HG03175 (cell line): ENCODE results near the gene MYO9B.

Source experiments
- ATAC-seq: cut with Tn5 transposase; IDR thresholded peaks from one replicate; pipeline ENCODE4 v1.9.1; 2021; ENCODE audit warnings: mild to moderate bottlenecking, moderate library complexity; ENCODE audit not compliant: unreplicated experiment

The MYO9B gene

DNA sequence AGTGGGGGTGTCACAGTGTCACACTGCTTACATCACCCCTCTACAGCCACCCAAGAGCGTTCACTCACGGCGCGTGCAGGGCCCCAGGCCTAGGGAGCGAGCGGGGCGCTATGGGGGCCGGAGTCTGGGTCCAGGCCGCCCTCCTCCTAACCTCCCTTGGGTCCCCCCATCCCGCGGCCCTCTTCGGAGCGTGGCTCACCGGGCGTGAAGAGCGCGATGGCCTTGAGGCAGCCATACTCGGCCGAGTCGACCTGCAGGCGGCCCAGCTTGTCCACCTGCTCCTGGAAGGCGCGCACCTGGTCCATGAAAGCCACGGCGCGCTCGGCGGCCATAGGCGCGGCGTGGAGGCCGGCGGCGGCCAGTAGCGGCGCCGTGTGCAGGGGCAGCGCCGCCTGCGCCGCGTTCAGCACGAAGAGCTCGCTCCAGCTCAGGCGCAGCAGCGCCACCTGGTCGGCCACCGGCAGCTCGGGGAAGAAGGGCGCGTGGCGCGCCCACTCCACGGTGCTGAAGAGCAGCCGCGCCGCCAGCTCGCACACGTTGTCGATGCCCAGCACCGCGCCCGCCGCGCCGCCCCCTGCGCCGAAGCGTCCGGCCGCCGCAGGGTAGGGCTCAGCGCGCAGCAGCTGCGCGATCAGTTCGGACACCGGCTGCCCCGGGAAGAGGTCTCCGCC is 159.9 kb downstream of the MYO9B start:
- peak; percentile 60 for ATAC-seq

GRCh38 chr19:17235971-17236777 is 160.6 kb downstream of the MYO9B start:
- ATAC-seq = peak; percentile 29

- no peak for ATAC-seq
Observed at GRCh38 chr19:17236811-17237543, 161.4 kb downstream of the MYO9B start.

DNA sequence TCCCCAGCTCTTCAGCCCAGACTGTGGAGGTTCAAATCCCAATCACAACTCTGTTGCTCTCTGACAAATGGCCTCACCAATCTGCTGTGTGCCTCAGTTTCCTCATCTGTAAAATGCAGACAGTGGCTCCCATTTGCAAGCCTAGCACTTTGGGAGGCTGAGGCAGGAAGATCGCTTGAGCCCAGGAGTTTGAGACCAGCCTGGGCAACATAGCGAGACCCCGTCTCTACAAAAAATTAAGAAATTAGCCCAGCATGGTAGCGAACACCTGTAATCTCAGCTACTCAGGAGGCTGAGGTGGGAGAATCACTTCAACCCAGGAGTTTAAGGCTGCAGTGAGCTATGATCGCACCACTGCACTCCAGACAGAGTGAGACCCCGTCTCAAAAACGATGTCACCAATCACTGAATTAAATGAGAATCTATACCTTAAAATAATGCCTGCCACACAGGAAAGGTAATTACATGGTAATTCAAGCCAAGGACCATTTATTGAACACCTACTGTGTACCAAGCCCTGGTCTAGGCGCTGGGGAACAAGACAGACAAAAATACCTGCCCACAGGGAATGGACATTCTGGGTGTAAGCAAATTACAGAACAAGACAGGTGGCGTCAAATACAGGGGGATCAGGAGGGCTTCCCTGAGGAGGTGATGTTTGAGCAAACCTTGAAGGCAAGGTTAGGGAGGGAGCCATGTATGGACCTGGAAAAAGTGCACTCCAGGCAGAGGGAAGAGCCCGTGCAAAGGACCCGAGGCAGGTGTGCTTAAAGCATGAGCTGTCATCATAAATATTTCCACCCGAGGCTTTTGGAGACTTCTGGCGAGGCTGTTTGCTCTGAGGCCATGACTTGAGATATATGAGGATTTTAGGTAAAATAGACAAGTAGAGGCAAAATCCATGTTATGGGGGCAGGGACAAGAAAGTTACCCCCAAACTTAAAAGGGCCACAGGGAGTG is 162.4 kb downstream of the MYO9B start:
- no peak for ATAC-seq

GRCh38 chr19:17240062-17240752 is 164.6 kb downstream of the MYO9B start:
- no peak for ATAC-seq

- ATAC-seq = no peak
Observed at GRCh38 chr19:17240826-17241399, 165.3 kb downstream of the MYO9B start.

DNA sequence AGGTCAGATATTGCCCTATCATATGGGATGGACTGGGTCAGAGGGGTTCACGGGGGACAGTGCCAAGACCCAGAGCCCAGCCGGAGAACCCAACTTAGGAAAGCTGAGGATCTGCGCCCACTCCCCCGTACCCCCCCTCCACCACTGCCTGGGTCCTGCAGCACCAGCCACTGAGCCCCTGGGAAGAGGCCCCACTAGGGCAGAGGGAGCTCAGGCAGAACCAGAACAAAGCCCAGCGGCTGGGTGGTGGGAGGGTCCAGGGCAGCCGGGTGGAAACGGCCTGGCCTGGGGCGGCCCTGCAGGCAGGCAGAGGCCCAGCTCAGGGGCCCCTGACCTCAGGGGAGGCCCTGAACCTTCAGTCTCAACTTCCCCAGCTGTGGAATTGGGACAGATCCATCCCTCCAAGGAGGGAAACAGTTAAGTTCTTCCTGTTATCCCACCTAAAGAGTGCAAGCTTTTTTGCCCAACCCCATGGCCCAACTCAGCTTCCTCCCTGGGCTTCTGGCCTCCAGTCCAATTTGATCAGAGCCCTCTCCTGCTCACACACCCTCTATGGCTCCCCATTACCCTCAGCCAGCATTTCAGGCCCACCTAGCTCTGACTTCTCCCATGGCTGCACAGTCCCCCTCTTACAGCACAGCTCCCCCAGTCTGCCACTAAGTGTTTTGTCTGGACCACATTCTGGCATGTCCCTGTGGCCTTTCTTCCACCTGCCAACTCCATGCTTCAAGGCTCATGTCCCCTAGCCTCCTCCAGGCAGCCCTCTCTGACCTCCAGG is 167.0 kb downstream of the MYO9B start:
- ATAC-seq = no peak

DNA sequence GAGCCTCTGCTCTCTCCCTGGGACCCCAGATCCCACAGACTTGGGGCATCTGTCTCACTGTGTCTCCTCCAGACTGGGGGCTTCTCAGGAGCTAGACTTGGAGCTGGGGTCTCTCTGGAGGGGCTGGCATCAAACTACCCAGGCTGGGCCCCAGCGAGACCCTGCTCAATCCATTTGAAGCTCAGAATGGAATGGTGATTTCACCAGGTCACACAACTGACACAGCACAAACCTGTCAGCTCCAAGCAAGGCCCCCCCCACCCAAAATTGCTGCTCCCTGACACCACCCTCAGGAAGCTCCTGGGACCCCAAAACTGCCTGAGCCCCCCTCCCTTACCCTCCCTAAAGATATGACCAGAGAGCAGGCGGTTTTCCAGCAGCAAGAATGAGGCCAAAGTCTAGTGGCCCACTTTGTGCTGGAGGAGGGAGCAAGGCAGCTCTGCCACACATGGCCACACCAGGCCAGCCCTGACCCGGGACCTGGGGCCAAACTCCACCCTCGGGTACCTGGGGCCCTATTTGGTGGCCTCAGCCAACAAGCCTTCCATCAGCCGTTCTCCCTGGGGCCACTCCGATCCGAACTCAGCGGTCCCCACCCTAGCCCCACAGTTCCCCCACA is 167.7 kb downstream of the MYO9B start:
- ATAC-seq = no peak

GRCh38 chr19:17243830-17244617 is 168.4 kb downstream of the MYO9B start:
- no peak for ATAC-seq

- ATAC-seq = peak; percentile 15
Observed at GRCh38 chr19:17244618-17245534, 169.3 kb downstream of the MYO9B start.

- no peak for ATAC-seq
Observed at GRCh38 chr19:17245535-17245984, 170.0 kb downstream of the MYO9B start, which contains the start of gene NR2F6. Gene NR2F6 (minus strand): TSS chr19:17245919. CDS start chr19:17245220, 699 bp downstream.

DNA sequence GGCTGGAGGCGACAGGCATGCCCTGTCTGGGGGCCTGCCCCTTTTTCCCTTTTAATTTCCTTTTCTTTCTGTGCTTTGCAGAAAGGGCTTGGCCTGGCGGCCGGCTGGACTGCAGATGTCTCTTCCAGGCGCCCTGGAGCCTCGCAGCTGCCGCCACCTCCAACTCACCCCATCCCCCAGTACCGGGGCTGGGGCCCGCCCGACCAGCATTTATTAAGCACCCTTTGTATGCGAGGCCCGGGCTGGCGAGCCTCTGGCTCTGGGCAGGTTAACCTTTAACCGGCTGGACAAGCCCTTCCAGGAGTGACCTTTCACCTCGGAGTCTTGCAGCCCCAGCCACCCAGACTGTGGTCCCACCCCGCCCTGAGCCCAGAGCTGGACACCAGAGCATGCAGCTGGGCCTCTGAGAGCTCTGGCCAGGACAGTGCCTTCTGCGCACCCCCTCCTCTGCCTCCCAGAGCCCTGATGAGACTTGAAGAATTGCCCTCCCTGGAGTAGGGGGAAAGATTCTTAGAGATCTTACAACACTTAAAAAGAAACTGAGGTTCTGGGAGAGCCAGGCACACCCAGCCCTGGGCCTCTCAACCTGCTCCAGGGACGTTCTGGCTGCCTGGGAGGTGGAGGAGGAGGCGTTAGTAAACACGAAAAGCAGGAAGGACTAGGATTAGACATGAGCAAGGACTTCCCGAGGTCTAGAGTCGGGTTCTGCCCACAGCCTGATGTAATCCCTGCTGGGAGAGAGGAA is 171.3 kb downstream of the MYO9B start:
- ATAC-seq = no peak

DNA sequence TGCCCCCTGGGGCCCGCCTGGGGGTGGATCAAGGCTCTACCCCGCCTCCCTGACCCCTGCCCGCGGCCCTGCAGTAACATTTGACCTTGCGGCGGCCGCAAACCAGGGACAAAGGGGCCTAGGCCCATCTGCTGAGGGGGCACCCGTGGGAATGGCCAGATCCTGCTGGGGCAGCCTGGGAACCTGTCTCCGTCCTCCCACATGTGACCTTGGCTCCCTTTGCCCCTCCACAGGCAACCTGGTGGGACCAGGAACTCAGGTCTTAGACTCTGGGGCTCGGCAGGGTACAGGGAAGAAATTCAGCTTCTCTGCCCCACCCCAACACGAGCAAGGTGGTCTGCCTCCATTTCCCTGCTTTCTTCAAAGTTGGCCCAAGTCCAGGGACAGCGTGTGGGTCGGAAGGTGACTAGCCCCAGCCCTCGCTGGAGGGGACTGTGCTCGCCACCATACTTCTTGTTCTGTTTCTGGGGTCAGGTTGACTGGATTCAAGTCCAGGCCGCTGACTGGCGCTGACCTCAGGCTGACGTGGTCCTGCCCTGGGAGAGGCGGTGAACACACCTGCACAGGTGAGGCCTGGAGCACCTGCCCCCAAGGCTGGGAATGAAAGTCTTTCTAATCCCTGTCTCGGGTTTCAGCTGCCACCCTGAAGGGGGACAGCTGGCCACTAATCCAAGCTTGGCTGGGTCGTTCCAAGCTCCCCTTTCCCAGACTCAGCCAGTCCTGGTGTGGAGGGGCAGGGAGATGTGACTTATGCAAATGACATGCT is 172.6 kb downstream of the MYO9B start:
- no peak for ATAC-seq

GRCh38 chr19:17249887-17250548 is 174.4 kb downstream of the MYO9B start:
- no peak for ATAC-seq
